K562 (cell line): ENCODE measurements around the gene THAP11. TPM values are rescaled to one million over a fixed set of nuclear protein-coding genes. Genes with fewer than 3 reads are reported as not detected.
A peak's percentile ranks its signal among the peaks of the same experiment; 100 is the strongest.

Experiments used
- ATAC-seq: fragments of 200-7000 bp; cut with Tn5 transposase; 3 replicates; pipeline ENCODE4 v1.9.1; 2020; ENCODE audit warnings: moderate library complexity
- BruUV-seq: library from RNA; stranded (reverse); fragments of 400-500 nt; replicated peaks from 2 replicates; lab custom pipeline; 2021; lab: Mats Ljungman, UMichigan
- CTCF ChIA-PET: fragments of 300-600 bp; formaldehyde crosslinking; extraction: SDS; loops from one replicate; lab custom pipeline; 2021; ENCODE audit warnings: low intra/inter-chr PET ratio; lab: Yijun Ruan, JAX
- POLR2A ChIA-PET: fragments of 300-600, 350-650 bp; sonication (Branson Sonifier 250); formaldehyde crosslinking; extraction: SDS; loops from one replicate; lab custom pipeline; 2021; ENCODE audit warnings: antibody characterized with exemption, inconsistent platforms; lab: Yijun Ruan, JAX
- DNase-seq, 4 experiments: peaks; one replicate each; pipeline versions ENCODE4 v3.0.0 to v3.0.0-alpha.2; 2011 to 2018; ENCODE audit warnings: low spot score in 3 of 4, mixed read lengths in 3 of 4; ENCODE audit errors: extremely low read depth in 1 of 4
- FAIRE-seq: peaks from 2 replicates; lab custom pipeline; 2011; peaks lifted over from hg19 to GRCh38; lab: Jason Lieb, UNC
- H2AFZ ChIP-seq: 2 replicates; pipeline ENCODE4 v1.6.0; 2011; ENCODE audit warnings: low read depth, low read length, control low read depth, inconsistent platforms
- H3K27ac ChIP-seq: fragments of 200-600 bp; 3 replicates; pipeline ENCODE4 v1.8.0; 2011; ENCODE audit warnings: low read depth, mild to moderate bottlenecking, control low read depth, inconsistent platforms, low read length, moderate library complexity, mixed read lengths; ENCODE audit errors: extremely low read depth
- H3K27me3 ChIP-seq, 2 experiments: fragments of 300-600 bp in 1 of 2; 2 replicates in 1 of 2; 3 replicates in 1 of 2; pipeline versions ENCODE4 v1.6.0 to v1.8.0; 2011; ENCODE audit warnings: inconsistent platforms in 2 of 2, low read length in 2 of 2, mild to moderate bottlenecking in 1 of 2, mixed read lengths in 1 of 2, moderate library complexity in 1 of 2; ENCODE audit not compliant: control insufficient read depth in 2 of 2, insufficient read depth in 2 of 2
- H3K36me3 ChIP-seq: fragments of 300-600 bp; 3 replicates; pipeline ENCODE4 v1.8.0; 2011; ENCODE audit warnings: mild to moderate bottlenecking, low read length, inconsistent platforms; ENCODE audit not compliant: control insufficient read depth, insufficient read depth
- H3K4me1 ChIP-seq, 2 experiments: fragments of 200-600 bp in 1 of 2; replicated peaks in 1 of 2; 2 replicates in 1 of 2; 3 replicates in 1 of 2; pipeline versions ENCODE4 v1.5.1 to v1.8.0; 2011; ENCODE audit warnings: inconsistent platforms in 2 of 2, low read length in 2 of 2, mild to moderate bottlenecking in 1 of 2, mixed read lengths in 1 of 2, moderate library complexity in 1 of 2; ENCODE audit not compliant: control insufficient read depth in 2 of 2, insufficient read depth in 2 of 2
- H3K4me2 ChIP-seq: 2 replicates; pipeline ENCODE4 v1.6.1; 2011; ENCODE audit warnings: low read length, control low read depth, inconsistent platforms, mixed read lengths; ENCODE audit not compliant: insufficient read depth
- H3K4me3 ChIP-seq: fragments of 200-600 bp; sonication (generic), shearing (Covaris generic); 2 replicates; pipeline ENCODE4 v1.5.1; 2016; ENCODE audit warnings: control low read depth, inconsistent platforms
- H3K79me2 ChIP-seq: fragments of 200-600 bp; 3 replicates; pipeline ENCODE4 v1.8.0; 2011; ENCODE audit warnings: low read length, inconsistent platforms; ENCODE audit not compliant: control insufficient read depth, insufficient read depth
- H3K9ac ChIP-seq, 2 experiments: 2 replicates each; pipeline versions ENCODE4 v1.6.0 to v1.6.1; 2011; ENCODE audit warnings: low read depth in 2 of 2, low read length in 2 of 2, control low read depth in 1 of 2, inconsistent platforms in 1 of 2, mild to moderate bottlenecking in 1 of 2, mixed read lengths in 1 of 2; ENCODE audit not compliant: insufficient read depth in 1 of 2
- H3K9me1 ChIP-seq: one replicate; pipeline ENCODE4 v1.6.0; 2011; ENCODE audit warnings: inconsistent platforms, mild to moderate bottlenecking, low read length, moderate library complexity; ENCODE audit not compliant: control insufficient read depth, insufficient read depth
- H3K9me3 ChIP-seq: replicated peaks from 2 replicates; pipeline ENCODE4 v1.5.1; 2011; ENCODE audit warnings: low read depth, low read length, inconsistent platforms; ENCODE audit not compliant: control insufficient read depth, insufficient read depth
- H4K20me1 ChIP-seq: replicated peaks from 2 replicates; pipeline ENCODE4 v1.6.1; 2011; ENCODE audit warnings: low read length, inconsistent platforms, mixed read lengths; ENCODE audit not compliant: control insufficient read depth, insufficient read depth
- ARID3B ChIP-seq: fragments of 250-450 bp; sonication (Bioruptor Pico); IDR thresholded peaks from 2 replicates; pipeline ENCODE4 v1.4.0; 2020; ENCODE audit warnings: borderline replicate concordance
- FOXP1 ChIP-seq: sonication (generic); formaldehyde crosslinking; IDR thresholded peaks from 2 replicates; pipeline ENCODE4 v1.8.0; 2022; ENCODE audit warnings: mild to moderate bottlenecking, missing genetic modification reagents
- HINFP ChIP-seq: fragments of 450-650 bp; conservative IDR thresholded peaks from 2 replicates; pipeline ENCODE4 v1.6.1; 2016; ENCODE audit warnings: missing genetic modification characterization, low read depth, mild to moderate bottlenecking, control low read depth, missing compliant biosample characterization
- NR1H2 ChIP-seq: sonication (generic); formaldehyde crosslinking; IDR thresholded peaks from 2 replicates; pipeline ENCODE4 v1.4.0; 2020; ENCODE audit warnings: mild to moderate bottlenecking, missing genetic modification reagents
- TBL1XR1 ChIP-seq, 2 experiments: IDR thresholded peaks; 2 replicates each; pipeline ENCODE4 v1.6.1; 2012; ENCODE audit warnings: improper control_type of control experiment in 2 of 2, low read length in 2 of 2, mild to moderate bottlenecking in 1 of 2
- ZBTB11 ChIP-seq, 3 experiments: fragments of 200-800 bp in 1 of 3; fragments of 250-450 bp in 1 of 3; fragments of 450-650 bp in 1 of 3; sonication (Bioruptor Pico) in 1 of 3; sonication (Bioruptor generic) in 1 of 3; formaldehyde crosslinking in 1 of 3; IDR thresholded peaks; 2 replicates each; pipeline versions ENCODE4 v1.6.1 to v1.8.0; 2016 to 2022; ENCODE audit warnings: mild to moderate bottlenecking in 2 of 3, missing genetic modification characterization in 2 of 3, missing compliant biosample characterization in 1 of 3, moderate library complexity in 1 of 3
- ZBTB26 ChIP-seq: fragments of 450-650 bp; formaldehyde crosslinking; IDR thresholded peaks from 2 replicates; pipeline ENCODE4 v1.4.0; 2022; ENCODE audit warnings: missing genetic modification characterization
- ZNF121 ChIP-seq: sonication (generic); formaldehyde crosslinking; conservative IDR thresholded peaks from 2 replicates; pipeline ENCODE4 v1.8.0; 2022; ENCODE audit warnings: missing genetic modification reagents
- ZNF23 ChIP-seq: fragments of 250-450 bp; sonication (Bioruptor Pico); IDR thresholded peaks from 2 replicates; pipeline ENCODE4 v1.4.0; 2020; ENCODE audit warnings: mild to moderate bottlenecking
- WGBS: fragments of 100-300 bp; shearing (Covaris generic); methylation state at CpG from one replicate; pipeline ENCODE4 v1.1.6; 2016; ENCODE audit warnings: low coverage, mixed read lengths; ENCODE audit not compliant: insufficient coverage; ENCODE audit errors: missing lambda C conversion rate; 5-methylcytosine and 5-hydroxymethylcytosine counted together
- in situ Hi-C: fragments of 300-500 bp; cut with MboI; formaldehyde crosslinking; loops from 4 replicates; pipeline ENCODE4 v1.15.0; 2018; ENCODE audit warnings: inconsistent platforms, mixed read lengths
- intact Hi-C: fragments of 100-400 bp; cut with micrococcal nuclease; formaldehyde crosslinking; loops from 2 replicates; pipeline ENCODE4 v1.14.2; 2022
- polyA plus RNA-seq, 8 experiments: library from polyadenylated mRNA; depleted of rRNA in 4 of 8; stranded (reverse) in 5 of 8; unstranded in 3 of 8; fragments of >200 nt; fragmentation: Nextera tagmentation in 2 of 8; fragmentation: Illumina TruSeq in 1 of 8; extraction: Ambion mirVana in 2 of 8; extraction: Trizol in 1 of 8; gene quantifications; 2 replicates each; pipeline versions ENCODE4 v1.2.1 to v1.2.3, GENCODE V29; 2011 to 2014; ENCODE audit warnings: inconsistent platforms in 1 of 8, missing spikeins in 1 of 8
- total RNA-seq, 7 experiments: library from RNA; depleted of rRNA in 6 of 7; stranded (reverse); fragments of >200 nt in 6 of 7; fragmentation: Illumina TruSeq in 2 of 7; extraction: Trizol in 2 of 7; gene quantifications; 2 replicates each; pipeline versions ENCODE4 v1.2.1 to v1.2.3, GENCODE V29; 2011 to 2021; ENCODE audit warnings: low replicate concordance in 1 of 7

THAP11 gene
- total and polyA plus RNA-seq, 9 of the 15 experiments (the other 6 are each of a cell fraction or from before 2014, with no cell fraction given) = 2.4 to 31.6 (median 21.4) TPM

- BruUV-seq = no TSS peak
These were observed 7.9 kb upstream of the THAP11 start for GRCh38 chr16:67834242-67834614.

More at GRCh38 chr16:67834242-67834614, 7.9 kb upstream of the THAP11 start:
- CTCF ChIA-PET = no interaction called here
- TF ChIP-seq ARID3B (CRISPR knock-in tag) (no peak), FOXP1 (CRISPR knock-in tag) (0 out of 2 replicates have a peak, but pooled peaks have one; percentile 10), HINFP (no peak), ZNF121 (CRISPR knock-in tag) (peak; percentile 77), ZNF23 (CRISPR knock-in tag) (no peak), TBL1XR1 (IDR thresholded peaks at IDR 0.05; ENCODE audit: low read length in 2 of 2) (no peak), ZBTB26 (CRISPR knock-in tag) (no peak), ZBTB11 (CRISPR knock-in tag; IDR thresholded peaks at IDR 0.05) (no peak), NR1H2 (CRISPR knock-in tag) (no peak)
- TF ChIP-seq, all 486 proteins: peak for 2
- WGBS = 80% methylated on average over 10 of the region's 10 CpGs
- peak overlapping the region; percentile 4; the same call in 2 of the 3 replicates for H3K27ac ChIP-seq
- H3K9me3 ChIP-seq = no peaks in the 10 kb centered on the region
- POLR2A ChIA-PET = interaction anchor here (0.7 to 3.9 kb wide), 6 partner anchors 9 to 38 kb away, joined by 3 to 19 read pairs (median 7); no protein-coding TSS in a partner anchor
- DNase-seq (no peak), FAIRE-seq (no peak), ATAC-seq (no peak)
- peaks cover 17% of the 10 kb centered on the region for H3K79me2 ChIP-seq
- H3K9ac ChIP-seq = peak overlapping the region; percentile 87 to 96; a peak in 2 of 4 replicates
- H3K27me3 ChIP-seq = no peaks in the 10 kb centered on the region
- intact Hi-C loops = no loop called here
- in situ Hi-C loops = no loop called here
- H4K20me1 ChIP-seq = no peaks in the 10 kb centered on the region; the same call in 1 of the 2 replicates
- H3K36me3 ChIP-seq = peaks cover 32% of the 10 kb centered on the region; the same call in 2 of the 3 replicates
- peak overlapping the region; percentile 98 for H2AFZ ChIP-seq
- peaks cover 11 to 24% of the 10 kb centered on the region in 2 experiments; a peak in 4 of 5 replicates for H3K4me1 ChIP-seq
- H3K4me2 ChIP-seq = peak overlapping the region; percentile 93
- H3K9me1 ChIP-seq = no peaks in the 10 kb centered on the region
- peak overlapping the region; percentile 67 for H3K4me3 ChIP-seq
